Stimulated activated naive CD4-positive, alpha-beta T cell (primary cell): ENCODE results near the gene BRAT1.
A peak's percentile ranks its signal among the peaks of the same experiment; 100 is the strongest.

ENCODE experiments used
- DNase-seq, 6 experiments: peaks; one replicate each; lab custom pipeline; 2025; lab: John Stamatoyannopoulos, UW

Gene BRAT1

GRCh38 chr7:2510130-2510776 is 45.1 kb downstream of the BRAT1 start:
- no peak for DNase-seq

- DNase-seq = peak in 1 of 6 experiments; percentile 45
Observed at GRCh38 chr7:2509298-2509906, 45.9 kb downstream of the BRAT1 start.

- peak; percentile 75 to 93 (median 87) for DNase-seq
Observed at GRCh38 chr7:2508327-2509215, 46.8 kb downstream of the BRAT1 start.

GRCh38 chr7:2507917-2508306 is 47.4 kb downstream of the BRAT1 start:
- no peak for DNase-seq

GRCh38 chr7:2507208-2507916 is 48.0 kb downstream of the BRAT1 start:
- no peak for DNase-seq

- DNase-seq = no peak
Observed at GRCh38 chr7:2505401-2505800, 49.9 kb downstream of the BRAT1 start.

- DNase-seq = no peak
Observed at GRCh38 chr7:2504889-2505375, 50.4 kb downstream of the BRAT1 start.

- DNase-seq = no peak
Observed at GRCh38 chr7:2504128-2504888, 51.0 kb downstream of the BRAT1 start.

GRCh38 chr7:2503056-2503941 is 52.0 kb downstream of the BRAT1 start:
- DNase-seq = no peak

GRCh38 chr7:2502647-2502966 is 52.7 kb downstream of the BRAT1 start:
- DNase-seq = no peak

DNA sequence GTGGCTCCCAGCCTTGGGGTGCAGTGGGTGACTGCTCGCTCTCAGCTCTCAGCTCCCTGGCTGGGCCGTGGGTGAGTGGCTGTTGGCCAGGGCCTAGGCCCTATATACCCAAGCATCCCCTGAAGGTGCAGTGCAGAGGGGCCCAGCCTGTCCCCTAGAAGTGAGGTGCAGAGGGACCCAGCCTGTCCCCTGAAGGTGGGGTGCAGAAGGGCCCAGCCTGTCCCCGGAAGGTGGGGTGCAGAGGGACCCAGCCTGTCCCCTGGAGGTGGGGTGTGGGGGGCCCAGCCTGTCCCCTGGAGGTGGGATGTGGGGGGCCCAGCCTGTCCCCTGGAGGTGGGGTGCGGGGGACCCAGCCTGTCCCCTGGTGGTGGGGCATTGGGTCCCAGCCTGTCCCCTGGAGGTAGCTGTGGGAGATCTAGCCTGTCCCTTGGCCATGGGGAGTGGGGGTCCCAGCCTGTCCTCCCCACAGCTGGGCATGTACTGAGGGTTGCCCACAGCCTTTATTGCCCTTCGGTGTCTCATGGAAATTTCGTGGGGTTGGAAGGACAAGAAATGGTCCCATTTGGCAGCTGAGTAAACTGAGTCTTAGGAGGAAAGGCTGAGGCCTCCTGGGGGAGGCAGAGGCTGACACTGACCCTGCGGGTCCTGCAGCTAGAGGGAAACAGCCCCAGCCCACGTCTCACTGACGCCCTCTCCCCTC is 53.2 kb downstream of the BRAT1 start:
- no peak for DNase-seq

GRCh38 chr7:2500701-2501100 is 54.6 kb downstream of the BRAT1 start:
- no peak for DNase-seq

DNA sequence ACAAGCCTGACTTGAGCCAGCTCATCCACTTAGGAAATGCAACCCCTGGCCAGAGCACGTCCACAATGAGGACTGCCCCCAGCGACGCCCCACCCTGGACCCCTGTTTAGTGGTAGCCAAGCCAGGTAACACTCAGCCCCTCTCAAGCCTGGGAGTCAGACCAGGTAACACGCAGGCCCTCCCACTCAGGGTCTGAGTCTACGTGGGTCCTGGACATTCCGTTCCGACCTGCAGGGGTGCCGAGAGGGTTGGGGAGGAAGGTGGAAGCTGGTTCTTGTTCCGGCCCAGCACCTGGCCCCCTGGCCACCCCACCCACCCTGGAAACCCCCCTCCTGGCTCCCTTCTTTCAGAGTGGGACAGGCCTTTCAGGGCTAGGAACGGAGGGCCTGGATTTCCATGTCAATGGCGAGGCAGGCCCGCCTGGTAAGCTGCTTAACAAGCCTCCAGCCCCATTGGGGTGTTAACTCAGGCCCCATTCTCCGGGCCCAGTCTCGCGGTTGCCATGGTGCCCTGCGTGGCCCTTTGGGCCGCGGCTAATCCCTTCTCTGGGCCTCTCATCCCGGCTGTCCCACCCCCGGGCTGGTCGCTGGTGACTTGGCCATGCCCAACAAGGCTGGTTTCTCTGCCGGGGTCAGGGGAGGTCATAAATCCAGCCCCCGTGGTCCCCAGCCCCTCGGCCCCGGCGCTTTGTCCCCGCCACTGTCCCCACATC is 55.4 kb downstream of the BRAT1 start:
- no peak for DNase-seq

- DNase-seq = no peak
Observed at GRCh38 chr7:2499181-2499580, 56.1 kb downstream of the BRAT1 start.

GRCh38 chr7:2498708-2499107 is 56.6 kb downstream of the BRAT1 start:
- no peak for DNase-seq

GRCh38 chr7:2497500-2498336 is 57.6 kb downstream of the BRAT1 start:
- DNase-seq = no peak

DNA sequence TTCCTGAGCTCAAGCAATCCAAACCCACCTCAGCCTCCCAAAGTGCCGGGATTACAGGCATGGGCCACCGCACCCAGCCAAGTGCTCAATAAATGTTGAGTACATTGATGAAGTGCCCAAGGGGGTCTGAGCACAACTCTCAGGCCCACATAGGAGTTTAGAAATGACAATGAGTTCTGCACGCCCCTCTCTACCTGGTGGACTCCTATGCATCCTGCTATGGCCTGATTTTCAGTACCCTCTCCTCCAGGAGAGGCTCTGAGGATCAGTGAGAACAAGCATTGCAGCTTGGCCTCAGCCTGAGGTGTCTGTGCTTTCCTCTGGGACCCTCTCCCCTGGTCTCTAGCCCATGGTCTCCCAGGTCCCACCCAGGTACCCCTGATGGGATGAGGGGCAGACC is 58.3 kb downstream of the BRAT1 start:
- DNase-seq = no peak

DNA sequence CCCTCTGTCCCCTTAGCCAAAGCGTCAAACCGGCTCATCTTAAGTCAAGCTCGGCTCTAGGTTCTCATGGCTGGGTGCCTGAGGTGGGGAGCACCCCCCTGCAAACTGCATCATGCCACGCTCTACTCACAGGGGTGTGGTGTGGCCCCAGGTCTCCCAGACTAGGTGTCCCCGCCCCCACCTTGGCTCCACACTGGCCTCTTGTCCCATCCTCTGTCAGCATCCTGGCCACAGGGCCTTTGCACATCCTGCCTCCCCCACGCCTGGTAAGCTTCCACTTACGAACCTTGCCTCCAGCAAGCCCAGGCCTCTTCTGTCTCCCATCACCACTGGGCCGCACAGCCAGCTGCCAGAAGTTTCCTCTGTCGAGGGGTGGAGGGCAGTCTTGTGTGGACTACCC is 58.9 kb downstream of the BRAT1 start:
- DNase-seq = no peak
